GM18873 (cell line): ENCODE results near the gene CEP70.

Source experiments
- ATAC-seq: cut with Tn5 transposase; IDR thresholded peaks from one replicate; pipeline ENCODE4 v1.9.1; 2021; ENCODE audit warnings: mild to moderate bottlenecking, moderate library complexity, moderate number of reproducible peaks; ENCODE audit not compliant: unreplicated experiment, low FRiP score

CEP70 gene

GRCh38 chr3:138476526-138476925, 117.5 kb downstream of the CEP70 start:
- ATAC-seq: no peak

- no peak for ATAC-seq
These were observed 119.9 kb downstream of the CEP70 start for GRCh38 chr3:138474163-138474562.

GRCh38 chr3:138473391-138473790, 120.7 kb downstream of the CEP70 start:
- ATAC-seq: no peak

DNA sequence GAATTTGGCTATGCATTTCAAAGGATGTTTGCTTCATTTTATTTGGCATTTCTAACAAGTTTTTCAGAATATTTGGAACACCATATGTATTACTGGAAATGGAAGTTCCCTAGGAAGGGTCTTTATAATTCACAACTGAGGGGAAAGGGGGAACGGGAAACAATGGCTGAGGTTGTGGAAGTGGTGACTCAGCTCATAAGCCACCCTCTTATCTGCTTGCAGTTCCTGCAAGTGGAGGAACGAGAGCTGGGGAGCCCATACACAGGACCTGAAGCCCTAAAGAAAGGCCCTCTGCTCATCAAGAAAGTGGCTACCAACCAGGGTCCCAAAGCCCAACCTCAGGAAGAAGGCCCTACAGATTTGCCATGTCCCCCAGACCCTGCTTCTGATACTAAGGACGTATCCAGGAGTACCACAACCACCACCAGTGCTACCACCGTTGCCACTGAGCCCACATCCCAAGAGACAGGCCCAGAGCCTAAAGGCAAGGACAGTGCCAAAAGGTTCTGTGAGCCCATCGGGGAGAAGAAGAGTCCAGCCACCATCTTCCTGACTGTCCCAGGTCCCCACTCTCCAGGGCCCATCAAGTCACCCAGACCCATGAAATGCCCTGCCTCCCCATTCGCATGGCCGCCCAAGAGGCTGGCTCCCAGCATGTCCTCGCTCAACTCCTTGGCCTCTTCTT, 121.8 kb downstream of the CEP70 start:
- ATAC-seq: no peak

- ATAC-seq: no peak
These were observed 122.6 kb downstream of the CEP70 start for GRCh38 chr3:138471481-138471880.

DNA sequence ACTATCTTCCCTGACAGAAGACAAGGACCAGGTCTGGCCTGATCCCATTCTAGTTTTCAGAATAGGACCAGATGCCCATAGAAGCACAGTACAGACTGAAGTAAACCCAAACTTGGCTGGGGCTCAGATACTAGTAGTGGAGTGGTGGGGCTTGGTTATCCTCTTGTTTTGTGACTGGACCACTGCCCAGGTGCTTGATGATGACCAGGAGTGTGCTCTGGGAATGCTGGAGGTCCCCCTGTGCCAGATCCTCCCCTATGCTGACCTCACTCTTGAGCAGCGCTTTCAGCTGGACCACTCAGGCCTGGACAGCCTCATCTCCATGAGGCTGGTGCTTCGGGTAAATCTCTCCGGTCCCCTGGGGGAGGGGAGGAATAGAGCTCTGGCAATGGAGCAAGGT, 123.4 kb downstream of the CEP70 start:
- no peak for ATAC-seq

DNA sequence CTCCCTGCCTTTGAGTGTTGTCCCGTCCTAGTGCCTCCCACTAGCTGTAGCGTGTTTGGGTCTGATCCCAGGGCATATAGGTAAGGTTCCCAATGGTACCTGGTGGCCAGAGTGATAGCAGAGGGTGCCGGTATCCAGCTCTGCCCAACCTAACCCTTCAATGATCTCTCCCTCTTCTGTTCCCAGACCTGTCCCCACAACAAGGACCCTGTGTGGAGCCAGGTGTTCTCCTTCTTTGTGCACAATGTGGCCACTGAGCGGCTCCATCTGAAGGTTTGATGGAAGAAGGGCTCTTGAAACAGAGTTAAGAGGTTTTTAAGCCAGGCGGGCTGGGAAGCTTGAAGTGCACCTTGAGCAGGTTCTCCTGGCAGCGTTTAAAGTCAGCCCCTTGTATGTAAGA, 124.2 kb downstream of the CEP70 start:
- ATAC-seq: no peak

GRCh38 chr3:138468886-138469285, 125.2 kb downstream of the CEP70 start:
- ATAC-seq: no peak

DNA sequence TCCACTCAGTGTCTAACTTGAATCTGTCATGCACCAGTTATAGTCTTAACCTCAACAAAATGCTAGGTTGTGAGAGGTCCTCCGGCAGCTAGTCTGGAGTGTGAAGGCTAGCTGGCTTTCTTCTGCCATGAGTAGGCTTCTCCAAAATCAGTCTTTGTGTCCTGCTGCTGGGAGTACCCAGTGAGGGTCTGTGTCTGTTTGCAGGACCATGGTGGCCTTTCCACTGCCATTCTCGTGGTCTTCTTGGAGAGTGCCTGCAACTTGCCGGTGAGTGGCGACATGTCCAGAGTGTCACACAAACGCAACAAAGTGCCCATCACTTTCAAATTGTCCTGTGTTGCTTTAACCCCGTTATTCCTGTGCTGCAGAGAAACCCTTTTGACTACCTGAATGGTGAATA, 125.6 kb downstream of the CEP70 start:
- ATAC-seq: no peak

GRCh38 chr3:138467931-138468330, 126.1 kb downstream of the CEP70 start:
- ATAC-seq: no peak

DNA sequence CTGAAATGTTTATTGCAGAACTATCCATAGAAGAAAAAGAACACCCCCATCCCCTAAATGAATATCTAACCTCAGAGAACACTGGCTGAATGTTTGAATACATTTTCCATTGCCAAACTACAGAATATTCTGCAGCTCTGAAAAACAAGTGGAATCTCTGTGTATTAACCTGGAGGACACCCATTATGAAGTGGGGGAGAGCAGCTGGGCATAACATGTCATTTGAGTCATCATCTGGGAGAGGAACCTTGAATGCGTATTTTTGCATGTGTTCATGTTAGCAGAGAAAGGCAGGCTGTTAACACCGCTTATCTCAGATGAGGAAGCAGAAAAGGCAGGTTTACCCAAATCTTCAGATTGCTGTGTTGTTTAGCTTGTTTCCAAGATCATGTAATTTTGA, 128.1 kb downstream of the CEP70 start:
- ATAC-seq: no peak

GRCh38 chr3:138465451-138465850, 128.6 kb downstream of the CEP70 start:
- ATAC-seq: no peak

DNA sequence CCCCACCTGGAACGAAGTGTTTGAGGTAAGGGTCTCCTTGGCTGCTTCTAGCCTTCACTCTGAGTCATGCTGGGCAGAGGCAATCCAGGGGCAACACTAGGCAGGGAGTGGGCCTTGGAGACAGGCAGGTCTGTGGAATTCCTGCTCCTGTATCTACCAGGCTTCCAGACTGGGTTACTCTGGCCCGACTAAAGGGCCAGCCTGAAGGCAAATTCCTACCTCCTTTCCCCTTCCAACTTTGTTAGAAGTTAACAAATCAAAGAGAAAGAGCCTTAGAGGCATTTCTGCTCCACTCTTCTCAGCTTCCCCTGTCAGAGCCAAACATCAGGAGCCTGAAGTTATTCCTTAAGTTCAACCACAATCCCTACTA, 129.6 kb downstream of the CEP70 start:
- no peak for ATAC-seq

- no peak for ATAC-seq
These were observed 130.2 kb downstream of the CEP70 start for GRCh38 chr3:138463724-138464490.

DNA sequence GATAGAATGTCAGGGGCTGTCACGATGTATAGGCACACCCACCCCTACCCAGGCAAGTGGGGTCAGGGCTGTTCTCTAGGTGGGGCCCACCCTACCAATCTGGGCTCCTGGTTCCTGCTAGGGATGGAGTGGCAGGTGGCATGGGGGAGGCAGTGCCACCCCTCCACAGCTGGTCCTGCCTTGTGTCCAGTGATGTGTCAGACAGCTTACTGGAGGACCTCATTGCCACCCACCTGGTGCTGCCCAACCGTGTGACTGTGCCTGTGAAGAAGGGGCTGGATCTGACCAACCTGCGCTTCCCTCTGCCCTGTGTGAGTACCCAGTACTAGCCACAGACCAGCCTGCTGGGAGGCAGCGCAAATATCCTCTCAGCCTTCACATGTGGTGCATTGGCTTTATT, 132.2 kb downstream of the CEP70 start:
- ATAC-seq: no peak

DNA sequence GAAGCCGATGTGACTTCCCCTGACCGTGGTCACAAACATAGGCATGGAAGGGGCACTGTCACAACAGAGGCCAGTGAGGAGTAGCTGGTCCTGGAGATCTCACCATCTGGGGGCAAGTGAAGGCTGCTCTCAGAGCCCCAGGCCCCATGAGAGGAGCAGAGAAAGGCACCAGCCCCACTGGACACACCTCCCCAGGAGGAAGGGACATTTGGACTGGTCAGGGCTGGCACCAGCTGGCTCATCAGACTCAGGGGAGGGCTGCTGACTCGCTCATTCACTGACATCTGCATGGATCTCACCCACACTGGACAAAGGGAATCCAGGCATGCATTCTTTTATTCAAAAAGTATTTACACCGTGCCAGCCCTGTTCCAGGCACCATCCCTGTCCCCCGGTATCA, 132.8 kb downstream of the CEP70 start:
- ATAC-seq: no peak

GRCh38 chr3:138460536-138461205, 133.4 kb downstream of the CEP70 start:
- no peak for ATAC-seq

DNA sequence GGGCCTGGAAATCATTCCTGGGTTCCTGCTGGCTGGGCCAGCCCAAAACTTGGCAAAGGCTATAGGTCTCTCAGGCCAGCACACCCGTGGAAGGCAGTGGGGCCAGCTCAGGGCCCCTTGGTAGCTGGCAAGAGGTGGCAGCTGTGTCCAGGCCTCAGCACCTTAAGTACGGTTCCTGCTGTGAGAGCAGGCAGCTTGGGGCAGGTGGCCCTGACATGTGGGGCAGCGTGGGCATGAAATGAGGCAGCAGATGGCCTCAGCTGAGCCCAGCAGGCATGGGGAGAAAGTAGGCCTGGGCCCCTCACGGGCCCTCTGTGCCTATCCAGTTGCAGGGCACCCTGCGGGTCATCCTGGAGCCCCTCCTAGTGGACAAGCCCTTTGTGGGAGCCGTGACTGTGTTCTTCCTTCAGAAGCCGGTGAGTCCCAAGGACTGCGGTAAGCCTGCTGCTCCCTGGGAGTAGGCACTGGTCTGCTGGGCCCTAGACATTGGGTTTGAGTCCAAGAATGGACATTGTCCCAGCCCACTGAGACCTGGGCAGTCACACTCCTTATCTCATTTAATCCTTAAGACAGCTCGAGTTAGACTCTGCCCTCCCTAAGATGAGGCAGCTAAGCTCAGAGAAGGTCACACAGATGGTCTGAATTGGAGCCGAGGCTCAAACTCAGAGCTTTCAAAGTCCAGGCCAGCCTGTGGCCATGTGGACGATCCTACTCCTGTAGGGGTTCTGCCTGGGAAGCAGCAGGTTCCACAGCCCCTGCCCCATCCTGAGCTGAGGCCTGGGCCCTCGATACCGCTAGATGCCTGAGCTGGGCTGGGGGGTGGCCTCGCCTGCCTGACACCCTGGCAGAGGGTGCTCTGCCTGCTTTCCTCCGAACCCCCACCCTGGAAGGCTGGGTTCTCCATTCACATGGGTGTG, 134.2 kb downstream of the CEP70 start:
- no peak for ATAC-seq

DNA sequence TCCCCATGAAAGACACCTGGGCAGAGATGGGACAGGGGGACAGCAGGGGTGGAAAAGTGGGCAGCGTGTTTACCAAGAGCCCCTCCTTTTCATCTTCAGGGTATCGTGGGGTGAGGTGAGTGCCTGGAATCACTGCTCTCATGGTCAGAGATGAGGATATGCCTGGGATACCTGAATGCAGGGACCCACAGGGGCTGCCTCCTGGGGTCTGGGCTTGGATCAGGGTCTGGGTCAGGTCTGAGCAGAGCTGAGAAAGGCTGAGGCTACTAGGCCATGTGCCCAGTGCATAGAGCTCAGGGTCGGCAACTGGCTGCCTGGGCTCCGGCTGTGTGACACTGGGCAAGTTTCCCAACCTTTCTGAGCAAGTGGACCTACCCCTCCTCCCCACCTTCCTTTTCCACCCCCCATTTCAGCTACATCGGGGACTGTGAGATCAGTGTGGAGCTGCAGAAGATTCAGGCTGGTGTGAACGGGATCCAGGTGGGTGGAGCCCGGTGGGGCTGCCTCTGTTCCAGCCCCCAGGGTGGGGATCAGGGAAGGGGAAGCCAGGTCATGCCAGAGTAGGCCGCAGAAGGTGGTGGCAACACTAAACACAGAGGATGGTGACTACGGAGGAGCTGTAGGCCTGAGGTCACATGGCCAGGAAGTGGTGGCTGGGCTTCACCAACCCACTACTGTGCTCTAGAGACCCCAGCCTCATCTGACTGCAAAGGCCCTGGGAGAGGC, 135.1 kb downstream of the CEP70 start:
- no peak for ATAC-seq
